ENCODE results near the gene MAP3K7.
A peak's percentile ranks its signal among the peaks of the same experiment; 100 is the strongest.
"Not testable (repeated sequence)": the region's sequence is repeated elsewhere in the genome, so short reads cannot be mapped to it uniquely, and the experiment has no call there.

MAP3K7 gene

DNA sequence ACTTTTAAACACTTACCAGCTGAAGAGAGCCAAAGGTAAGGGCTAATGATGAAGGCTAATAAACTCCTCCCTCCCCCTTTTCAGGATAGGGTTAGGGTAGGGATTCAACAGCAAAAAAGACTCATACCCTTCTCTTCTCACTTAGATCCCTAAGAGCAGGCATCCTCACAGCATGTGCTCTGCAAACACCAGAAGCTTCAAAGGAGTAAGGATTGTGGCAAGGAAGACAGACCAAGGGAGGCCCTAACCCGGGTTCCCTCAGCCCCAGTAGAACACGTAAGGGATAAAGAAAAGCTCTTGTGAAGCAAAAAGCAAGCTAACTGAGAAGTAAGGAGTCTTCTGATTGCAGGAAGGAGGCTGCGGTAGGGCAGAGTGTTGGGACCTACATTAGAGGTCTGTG, 11.6 kb downstream of the MAP3K7 start:
- DNase-seq = no peak

DNA sequence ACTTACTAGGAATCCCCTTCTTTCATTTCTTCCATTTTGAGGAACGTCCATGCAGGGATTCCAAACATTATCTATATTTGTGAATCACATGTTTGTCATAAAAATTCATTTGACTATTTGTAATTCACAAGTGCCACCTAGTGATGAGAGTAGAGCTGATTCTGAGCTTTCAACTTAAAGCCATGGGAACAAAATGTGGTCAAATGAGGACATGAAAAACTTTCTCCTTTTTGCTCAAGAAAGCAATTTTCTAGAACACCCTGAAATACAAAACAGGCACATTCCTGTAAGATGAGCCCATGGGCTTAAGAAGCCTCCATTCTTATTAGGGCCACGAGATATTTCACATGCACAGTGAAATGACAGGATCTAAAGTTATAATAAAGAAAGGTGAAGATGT, 12.3 kb downstream of the MAP3K7 start:
- DNase-seq = no peak

DNA sequence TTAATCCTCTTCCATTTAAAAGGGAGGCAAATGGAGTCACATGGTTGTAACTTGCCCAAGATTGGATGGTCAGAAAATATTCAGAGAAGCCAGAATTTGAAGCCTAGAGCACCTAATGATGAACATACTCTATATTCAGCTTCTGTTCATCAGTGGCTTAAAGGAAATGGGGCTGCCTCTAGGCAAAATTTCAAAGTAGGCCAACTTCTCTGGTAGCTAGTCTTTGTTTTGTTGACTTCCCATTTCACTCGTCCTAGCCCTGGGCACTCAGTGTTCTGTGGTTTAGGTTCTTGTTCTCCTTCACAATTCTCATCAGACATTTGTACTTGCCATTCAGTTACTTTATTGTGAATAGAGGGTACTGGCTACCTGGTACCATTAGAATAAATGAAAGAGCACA, 13.2 kb downstream of the MAP3K7 start:
- no peak for DNase-seq

DNA sequence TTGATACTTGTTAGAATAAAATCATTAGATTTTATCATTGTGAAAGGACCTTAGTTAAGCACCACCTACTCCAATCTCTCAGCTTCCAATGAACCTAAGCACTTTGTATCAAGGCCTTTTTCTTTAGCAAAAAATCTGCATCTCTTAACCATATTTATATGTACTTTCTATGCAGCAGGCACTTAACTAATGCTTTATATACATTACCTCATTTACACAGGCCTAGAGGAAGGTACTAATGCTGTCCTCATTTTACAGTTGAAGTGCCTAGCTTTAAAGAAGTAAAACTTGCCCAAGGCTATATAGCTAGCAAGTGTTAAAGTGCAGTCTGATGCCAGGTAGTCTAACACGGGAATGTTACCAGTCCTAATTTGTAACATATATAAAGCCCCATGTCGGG, 14.0 kb downstream of the MAP3K7 start:
- no peak for DNase-seq

DNA sequence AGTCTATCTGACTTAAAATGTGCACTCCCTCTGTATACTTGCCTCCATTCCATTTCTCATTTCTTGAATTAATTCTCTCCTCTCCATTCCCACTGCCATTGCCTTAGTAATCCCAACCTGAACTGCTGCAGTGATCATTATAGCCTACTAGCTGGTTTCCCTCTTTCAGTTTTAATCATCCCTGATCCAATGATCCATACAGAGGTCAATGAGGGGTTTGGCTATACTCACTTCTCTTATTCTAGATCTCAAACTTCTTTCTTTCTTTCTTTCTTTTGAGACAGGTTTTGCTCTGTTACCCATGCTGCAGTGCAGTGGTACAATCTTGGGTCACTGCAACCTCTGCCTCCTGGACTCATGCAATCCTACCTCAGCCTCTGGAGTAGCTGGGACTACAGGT, 17.6 kb downstream of the MAP3K7 start:
- DNase-seq = no peak

DNA sequence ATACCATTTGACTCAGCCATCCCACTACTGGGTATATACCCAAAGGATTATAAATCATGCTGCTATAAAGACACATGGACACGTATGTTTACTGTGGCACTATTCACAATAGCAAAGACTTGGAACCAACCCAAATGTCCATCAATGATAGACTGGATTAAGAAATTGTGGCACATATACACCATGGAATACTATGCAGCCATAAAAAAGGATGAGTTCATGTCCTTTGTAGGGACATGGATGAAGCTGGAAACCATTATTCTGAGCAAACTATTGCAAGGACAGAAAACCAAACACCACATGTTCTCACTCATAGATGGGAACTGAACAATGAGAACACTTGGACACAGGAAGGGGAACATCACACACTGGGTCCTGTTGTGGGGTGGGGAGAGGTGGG, 19.2 kb downstream of the MAP3K7 start:
- not testable (repeated sequence) for DNase-seq

DNA sequence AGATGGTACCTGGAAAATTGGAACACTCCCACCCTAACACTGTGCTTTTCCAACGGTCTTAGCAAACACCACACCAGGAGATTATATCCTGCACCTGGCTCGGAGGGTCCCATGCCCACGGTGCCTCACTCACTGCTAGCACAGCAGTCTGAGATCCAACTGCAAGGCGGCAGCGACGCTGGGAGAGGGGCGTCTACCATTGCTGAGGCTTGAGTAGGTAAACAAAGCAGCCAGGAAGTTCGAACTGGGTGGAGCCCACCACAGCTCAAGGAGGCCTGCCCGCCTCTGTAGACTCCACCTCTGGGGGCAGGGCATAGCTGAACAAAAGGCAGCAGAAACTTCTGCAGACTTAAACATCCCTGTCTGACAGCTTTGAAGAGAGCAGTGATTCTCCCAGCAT, 24.5 kb downstream of the MAP3K7 start:
- not testable (repeated sequence) for DNase-seq

DNA sequence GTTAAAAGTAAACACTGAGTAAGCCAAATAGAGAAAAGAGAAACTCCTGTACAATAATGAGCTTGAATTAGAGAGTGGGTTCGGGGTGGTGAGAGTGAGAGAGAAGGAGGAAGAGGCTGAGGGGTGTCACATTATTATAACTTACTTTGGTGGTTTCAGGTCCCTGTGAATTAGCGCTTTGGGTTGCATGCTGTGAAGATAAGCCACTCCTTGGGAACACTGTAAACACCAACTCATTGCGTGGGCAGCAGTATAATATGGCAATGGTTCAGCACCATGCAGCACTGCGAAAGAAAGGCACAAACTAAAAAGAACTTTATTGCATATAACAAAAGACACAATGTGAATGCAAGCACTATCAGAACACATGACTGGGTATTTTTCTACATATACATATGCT, 26.9 kb downstream of the MAP3K7 start:
- no peak for DNase-seq

DNA sequence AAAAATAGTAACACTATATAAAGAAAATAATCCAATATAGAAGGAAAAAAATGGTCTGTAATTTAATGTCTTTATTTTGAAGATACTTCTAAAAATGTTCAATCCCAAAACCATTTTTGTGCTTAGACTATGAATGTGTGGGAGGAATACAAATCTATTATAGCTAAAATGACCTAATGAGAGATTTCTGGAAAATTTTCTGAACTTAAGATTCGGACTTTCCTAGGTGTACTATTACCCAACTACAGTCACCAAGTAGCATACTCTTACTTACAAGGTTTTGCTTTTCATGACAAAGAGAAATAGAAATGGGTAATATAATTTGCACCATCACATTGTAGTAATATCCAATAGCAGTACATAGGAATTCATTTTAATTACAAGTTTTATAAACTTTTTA, 29.9 kb downstream of the MAP3K7 start:
- DNase-seq = no peak

DNA sequence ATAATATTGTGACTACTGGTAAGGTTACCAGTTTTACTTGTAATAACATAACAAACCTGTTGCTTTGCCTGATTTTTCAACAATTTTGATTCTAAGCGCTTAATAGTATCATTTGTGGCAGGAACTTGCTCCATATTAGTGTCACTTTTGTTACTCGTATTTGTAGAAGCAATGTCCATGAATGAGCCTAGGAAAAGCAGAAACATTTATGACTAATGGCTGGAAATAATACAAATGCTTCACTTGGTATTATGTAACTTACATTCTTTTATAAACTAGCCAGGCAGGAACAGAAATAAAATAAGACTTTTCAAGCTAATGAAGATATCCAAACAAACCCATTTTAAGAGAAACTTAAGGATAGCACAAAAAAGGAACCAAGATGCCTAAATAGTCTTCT, 38.9 kb downstream of the MAP3K7 start:
- no peak for DNase-seq

DNA sequence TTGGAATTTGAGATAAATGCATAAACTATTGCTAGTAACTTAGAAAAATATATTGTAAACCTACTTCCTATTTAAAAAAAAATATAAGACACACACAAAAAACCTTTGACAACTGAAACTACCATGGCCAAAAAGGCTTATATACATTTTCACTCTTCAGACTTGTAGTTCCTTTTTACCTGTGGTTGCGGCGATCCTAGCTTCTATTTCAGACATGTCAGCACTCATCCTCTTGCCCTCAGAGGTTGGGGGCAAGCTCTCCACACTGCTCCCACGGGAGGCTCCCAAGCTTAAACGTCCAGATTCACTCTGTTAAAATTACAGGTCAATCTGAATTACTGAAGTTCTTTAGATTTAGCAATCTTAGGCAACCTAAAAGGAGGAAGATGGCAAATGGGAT, 39.8 kb downstream of the MAP3K7 start:
- DNase-seq = no peak

DNA sequence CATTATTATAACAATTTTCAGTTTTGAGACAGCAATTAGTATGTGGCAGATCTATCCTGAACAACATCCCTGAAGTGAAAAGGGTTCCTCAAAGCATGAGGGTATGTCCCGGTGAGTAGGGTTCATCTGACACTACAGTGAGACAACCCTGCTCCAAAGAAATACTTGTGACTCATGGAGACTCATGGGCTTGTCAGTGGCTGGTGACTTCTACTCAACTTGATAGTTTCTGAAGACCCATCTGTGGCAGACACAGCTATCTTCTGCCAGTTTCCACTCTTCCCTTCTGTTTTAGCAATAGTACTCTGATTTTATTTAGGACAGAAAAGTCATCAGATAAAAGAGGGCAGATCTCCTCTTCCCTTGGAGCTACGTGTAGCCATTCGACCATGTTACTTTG, 41.4 kb downstream of the MAP3K7 start:
- no peak for DNase-seq

DNA sequence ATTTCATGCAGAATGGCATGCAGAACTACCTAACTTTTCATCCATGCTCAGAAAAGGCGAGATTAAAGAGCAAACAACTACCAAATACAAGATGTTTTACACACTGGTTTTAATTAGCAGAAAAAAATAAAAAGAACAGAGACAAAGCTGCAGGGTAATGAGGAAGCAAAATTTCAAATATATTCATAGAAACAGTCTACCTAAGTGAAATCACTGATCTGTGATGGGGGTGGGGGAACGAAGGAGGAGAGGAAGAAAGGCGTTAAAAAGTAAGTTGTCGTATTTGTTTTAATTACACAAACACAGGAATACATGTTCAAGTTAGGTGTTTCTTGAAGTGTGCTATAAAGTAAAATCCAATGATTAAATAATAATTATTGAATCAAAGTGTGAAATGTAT, 42.1 kb downstream of the MAP3K7 start:
- DNase-seq = no peak

DNA sequence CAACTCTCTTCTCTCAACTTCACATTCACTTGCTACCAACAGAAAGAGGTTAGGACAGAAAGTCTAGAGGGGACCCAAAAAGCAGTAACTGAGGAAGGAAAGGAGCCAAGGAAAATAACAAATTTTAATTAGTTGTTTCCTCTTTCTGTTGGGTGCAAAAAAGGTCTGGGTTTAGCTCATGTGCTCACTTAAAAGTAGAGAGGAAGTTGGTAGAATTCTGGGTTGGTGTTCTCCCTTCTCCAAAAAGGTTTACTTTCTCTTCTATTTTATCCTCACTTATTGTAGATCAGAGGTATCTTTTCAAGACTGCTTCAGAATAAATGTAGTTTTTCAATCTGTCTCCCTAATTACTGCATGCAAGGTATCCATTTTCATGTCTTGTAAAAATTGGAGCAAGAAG, 42.8 kb downstream of the MAP3K7 start:
- DNase-seq = no peak

DNA sequence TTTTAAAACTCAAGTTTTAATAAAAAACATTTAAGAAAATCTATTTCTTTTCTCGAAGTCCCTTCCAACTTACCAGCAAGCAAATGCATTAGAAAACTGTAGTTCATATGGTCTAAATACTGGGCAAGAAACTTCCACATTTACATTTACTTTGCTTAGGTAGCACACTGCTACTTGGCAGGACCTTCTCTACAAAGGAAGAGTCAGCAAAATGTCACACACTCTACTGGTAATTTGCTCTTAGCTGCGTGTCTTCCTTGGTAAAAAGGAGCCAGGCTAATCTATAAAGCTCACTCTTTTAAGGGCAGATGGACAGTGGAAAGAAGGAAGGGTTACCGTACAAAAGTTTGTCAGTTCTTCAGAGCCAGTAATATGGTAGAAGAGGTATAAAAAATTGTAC, 45.7 kb downstream of the MAP3K7 start:
- DNase-seq = no peak

DNA sequence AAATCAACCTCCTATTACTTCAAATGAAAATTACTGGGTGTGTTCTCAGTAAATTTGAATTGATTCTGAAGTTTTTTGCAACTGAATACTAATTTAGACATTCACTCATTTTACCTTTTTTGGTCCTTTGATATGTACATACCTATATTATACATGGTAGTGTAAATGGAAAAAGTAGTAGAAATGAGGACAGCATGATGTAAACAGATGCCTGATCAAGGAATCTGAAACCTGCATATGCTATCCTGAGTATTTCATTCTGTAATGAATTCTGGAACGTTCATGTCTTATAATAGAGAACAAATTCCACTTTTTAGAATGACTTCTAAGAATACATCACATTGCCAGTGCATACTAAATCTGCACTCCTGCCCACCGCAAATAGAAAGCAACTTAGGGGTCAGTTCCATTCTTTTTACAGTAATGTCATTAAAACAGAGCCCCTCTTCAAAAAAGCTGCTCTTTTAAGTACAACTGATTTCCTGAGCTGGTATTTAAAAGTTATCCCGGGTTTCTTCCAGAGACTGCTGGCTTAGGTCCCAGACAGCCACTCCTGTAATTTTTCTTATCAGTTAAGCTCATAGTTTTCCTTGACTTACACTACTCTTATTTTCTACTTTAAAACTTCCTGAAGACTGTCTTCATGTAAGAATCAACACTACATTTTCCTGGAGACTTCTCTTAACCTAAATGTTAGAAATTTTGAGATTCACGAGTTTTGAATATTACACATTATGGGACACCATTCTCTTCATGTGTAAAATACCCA, 48.4 kb downstream of the MAP3K7 start:
- no peak for DNase-seq

DNA sequence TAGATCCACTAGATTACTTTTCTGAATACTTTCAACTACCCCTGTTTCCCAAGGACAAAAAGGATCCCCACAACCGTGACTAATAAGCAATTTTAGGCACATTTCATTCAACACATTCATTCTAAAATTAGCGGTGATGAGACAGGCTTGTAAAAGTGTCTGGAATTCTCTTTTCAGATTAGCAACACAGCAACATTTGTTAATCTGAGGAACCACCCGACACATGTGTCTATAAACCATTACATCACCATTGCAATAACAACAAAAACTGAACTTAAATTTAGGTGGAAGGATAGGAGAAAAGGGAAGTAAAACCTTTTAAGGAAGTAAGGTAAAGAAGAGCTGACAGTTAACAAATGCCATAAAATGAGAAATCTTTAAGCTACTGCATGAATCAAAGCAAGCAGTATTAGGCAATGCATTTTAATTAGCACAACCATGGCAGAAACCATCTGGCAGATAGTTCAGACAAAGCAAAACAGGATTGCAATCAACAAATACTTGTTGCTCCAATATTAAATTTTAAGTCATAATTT, 49.1 kb downstream of the MAP3K7 start:
- DNase-seq = no peak

DNA sequence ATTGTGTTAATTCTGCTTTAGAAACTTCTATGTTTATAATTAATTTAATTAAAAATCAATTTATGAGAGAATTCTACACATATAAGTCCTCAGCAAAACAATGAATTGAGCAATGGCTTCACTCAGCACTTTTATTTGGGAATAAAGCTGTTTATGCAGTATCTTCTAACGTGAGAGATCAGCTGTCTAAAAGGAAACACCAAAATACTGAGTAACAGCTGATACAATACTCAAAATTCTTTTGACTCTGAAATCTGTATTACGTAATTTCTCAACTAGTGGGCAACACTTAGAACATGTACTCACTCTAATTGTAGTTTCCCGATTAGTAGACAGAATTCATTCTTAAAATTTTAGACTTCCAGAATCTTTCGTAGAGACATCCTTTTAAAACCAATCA, 49.8 kb downstream of the MAP3K7 start:
- DNase-seq = no peak

DNA sequence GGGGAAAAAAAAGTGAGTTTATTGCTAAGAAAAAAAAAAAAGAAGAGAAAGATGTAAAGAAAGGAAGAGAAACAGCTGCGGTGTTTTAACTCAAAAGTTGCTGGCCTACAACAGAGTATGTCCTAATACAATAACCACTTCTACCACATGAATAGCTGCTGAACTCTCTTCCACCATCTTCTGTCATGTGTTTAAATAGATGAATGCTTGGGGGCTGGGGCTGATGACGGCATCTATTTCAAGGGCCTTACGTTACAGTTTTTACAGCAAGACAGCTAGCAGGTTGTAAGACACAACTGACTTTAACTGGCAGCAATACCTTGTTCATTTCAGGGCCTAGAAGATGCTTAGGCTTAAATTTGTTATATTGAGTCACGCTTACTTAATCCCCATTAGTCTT, 50.4 kb downstream of the MAP3K7 start:
- no peak for DNase-seq

DNA sequence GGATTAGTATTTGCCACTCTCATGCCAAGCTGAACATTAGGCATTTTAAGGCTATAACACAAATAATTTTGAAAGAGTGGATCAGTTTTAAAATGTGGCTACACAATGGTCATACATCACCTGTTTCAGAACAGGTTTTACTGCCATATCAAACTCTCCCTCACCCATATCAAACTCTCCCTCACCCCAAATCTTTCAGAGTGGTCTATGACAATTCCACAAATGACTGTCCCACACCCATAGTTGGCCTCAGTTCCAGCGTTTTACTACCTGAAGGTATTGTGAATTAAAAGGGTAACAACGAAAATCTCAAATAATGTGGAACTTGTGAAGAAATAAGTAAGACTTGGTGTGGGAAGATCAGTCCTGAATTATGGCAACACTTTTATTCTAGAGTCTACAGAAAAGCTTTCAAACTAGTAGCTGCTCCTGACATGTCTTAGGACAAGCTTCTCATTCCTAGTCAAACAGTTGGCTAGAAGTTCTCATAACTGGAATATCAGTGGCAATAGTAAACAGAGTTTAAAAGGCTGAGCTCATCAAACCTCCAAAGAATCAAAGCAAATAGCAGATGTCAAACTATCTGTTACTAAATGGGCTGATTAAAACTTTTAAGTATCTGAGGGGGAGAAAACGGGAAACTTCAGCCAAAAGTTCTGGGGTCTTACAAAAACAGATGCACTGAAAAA, 52.4 kb downstream of the MAP3K7 start:
- peak; percentile 20 for DNase-seq

DNA sequence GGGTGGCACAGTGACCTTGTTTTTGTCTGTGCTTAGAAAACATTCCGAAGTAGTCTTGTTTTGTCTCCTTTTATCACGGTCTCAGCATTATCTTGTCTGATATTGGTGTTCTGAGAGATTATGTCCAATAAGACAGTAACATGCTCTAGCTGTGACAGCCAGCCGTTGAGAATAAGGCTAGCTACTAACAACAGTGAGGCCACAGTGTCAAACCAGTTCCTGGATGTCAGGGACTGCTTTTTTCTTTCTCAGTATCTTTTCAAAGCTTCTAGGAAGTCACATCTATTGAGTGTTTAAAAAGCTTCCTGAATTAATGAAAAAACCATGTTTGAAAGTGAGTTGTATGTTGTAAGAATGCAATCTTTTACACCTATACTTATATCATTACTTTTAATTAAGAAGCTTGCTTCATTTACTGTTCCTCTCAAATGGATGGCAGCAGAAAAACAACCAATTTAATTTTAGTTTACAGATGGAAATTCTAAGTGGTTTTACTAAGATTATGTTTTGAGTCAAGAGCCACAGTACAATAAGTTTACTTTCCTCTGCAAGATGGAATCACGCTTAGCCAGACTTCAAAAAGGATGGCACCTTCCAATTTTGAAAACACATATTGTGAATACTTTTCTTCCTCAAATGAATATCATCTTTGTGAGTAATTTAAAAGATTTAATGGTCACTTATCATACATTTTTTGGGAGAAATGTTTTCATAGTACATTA, 53.1 kb downstream of the MAP3K7 start:
- peak; percentile 27 for DNase-seq

DNA sequence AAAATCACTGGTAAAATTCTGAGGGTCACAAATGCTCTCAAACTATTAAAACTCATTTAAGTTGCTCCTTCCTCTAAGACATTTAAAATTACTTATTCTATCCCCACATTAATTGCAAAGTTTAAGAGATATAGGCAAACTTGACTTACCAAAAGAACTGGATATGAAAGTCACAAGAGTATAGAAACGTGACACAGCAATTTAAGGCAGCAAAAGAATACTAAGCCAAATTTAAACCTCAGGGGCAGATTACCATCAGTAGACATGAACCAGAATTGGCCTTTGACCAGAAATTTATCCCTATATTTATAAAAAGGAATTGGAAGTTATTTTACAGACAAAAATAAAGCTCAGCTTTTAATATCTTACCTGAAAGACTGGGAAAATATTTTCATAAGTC, 56.0 kb downstream of the MAP3K7 start:
- no peak for DNase-seq

DNA sequence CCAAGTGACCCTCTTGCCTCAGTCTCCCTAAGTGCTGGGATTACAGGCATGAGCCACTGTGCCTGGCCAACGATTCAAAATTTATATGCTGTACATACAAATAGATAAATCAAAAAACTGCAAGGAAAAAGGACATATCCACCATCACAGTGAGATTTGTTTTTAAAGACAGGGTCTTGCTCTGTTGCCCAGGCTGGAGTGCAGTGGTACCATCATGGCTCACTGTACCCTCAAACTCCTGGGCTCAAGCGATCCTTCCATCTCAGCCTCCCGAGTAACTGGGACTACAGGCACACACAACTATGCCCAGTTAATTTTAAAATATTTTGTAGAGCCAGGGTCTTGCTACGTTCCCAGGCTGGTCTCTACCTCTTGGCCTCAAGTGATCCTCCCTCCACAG, 61.5 kb downstream of the MAP3K7 start:
- no peak for DNase-seq

DNA sequence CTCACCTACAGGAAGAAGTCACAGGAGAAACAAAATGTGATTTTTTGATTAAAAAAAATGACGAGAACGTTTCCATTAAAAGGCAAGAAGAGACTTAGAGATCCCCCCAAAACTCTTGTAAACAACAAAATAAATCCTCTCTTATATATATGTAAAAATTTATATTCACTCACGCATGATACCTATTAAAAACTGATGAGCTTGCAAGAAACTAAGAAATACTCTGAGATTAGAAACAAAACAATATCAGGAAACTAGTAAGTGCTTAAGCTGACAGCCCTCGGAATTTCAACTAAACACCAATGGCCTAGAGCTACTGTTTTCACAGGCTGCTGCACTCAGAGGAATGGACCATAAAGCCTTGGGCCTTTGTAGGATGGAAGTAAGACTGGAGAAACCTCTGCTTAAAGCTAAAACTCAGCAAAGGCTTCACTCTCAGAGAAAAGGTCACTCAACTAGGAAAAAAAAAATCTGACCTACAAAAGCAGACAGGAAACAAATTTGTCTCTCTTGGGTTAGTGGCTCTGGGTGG, 63.0 kb downstream of the MAP3K7 start:
- DNase-seq = no peak

Measured in activated CD4-positive, alpha-beta T cell treated with anti-CD3 and anti-CD28 coated beads, Interleukin-2, Interleukin-6, amounts not matched to agents 100 ng/mL and 50 ng/mL, durations not matched to agents 16 hours and 8 hours (primary cell).